ENCODE results near the gene P3H4. TPM values are rescaled to one million over a fixed set of nuclear protein-coding genes. Genes with fewer than 3 reads are reported as not detected.

Gene P3H4
- total RNA-seq, 6 donors from 2014 or later, result 5.8 to 26.2 (median 8.9) TPM

DNA sequence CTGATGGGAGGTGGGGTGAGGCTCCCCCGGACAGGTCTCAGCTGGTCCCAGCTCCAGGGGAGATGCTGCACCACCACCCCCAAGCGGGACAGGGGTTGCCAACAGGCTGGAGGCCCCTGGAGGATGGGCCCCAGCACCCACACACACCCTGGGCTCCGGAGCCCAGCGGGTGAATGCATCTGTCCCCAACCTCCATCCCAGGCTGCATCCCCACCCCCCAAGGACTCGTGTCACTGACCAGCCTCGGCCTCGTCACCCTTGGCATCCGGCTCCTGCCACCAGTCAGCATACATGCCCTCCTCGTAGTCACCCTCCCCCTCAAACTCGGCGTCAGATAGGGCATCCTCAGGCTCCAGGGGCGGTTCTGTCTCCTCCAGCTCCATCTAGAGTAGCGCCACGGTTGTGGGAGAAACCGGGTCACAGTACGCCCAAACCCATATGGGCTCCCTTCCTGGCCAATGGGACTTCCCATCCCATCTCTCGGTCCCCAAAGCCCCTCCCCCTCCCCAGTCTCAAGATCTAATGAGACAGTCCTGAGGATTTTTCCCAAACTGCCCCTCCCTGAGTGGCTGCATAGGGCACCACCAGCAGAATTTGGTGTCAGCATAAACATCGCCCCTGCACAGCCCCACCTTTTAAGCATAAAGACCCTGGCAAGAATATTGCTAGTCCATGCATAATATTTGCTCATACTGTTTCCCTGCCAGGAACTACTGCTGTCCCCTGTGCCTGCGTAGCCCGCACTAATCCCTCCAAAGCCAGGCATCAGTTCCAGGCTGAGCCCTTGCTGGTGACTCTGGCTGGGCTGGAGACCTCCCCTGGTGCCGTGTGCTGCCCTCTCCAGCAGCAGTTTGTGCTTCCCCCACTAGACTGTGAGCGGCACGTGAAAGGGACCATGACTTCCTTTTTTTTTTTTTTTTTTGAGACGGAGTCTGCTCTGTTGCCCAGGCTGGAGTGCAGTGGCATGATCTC lies 8.4 kb downstream of the P3H4 start:
- Histone ChIP-seq H3K27me3 (no peaks in the 10 kb centered on the region), H3K4me3 (no peak overlapping the region), H3K4me1 (peaks cover 6 to 19% (median 11%) of the 10 kb centered on the region in 4 donors), H3K36me3 (peaks cover 0 to 4% (median 0%) of the 10 kb centered on the region in 4 donors), H3K27ac (no peak overlapping the region), H3K9me3 (no peaks in the 10 kb centered on the region)
- WGBS, 2 donors, result 57 to 80% methylated on average over 13 to 23 of the region's 24 CpGs
- TF ChIP-seq, protein P1, sequence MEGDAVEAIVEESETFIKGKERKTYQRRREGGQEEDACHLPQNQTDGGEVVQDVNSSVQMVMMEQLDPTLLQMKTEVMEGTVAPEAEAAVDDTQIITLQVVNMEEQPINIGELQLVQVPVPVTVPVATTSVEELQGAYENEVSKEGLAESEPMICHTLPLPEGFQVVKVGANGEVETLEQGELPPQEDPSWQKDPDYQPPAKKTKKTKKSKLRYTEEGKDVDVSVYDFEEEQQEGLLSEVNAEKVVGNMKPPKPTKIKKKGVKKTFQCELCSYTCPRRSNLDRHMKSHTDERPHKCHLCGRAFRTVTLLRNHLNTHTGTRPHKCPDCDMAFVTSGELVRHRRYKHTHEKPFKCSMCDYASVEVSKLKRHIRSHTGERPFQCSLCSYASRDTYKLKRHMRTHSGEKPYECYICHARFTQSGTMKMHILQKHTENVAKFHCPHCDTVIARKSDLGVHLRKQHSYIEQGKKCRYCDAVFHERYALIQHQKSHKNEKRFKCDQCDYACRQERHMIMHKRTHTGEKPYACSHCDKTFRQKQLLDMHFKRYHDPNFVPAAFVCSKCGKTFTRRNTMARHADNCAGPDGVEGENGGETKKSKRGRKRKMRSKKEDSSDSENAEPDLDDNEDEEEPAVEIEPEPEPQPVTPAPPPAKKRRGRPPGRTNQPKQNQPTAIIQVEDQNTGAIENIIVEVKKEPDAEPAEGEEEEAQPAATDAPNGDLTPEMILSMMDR (IDR thresholded peaks at IDR 0.05), result no peak
- TF ChIP-seq EP300 (IDR thresholded peaks at IDR 0.05) (no peak), POLR2A (IDR thresholded peaks at IDR 0.05) (no peak)
- DNase-seq (no peak), ATAC-seq (ENCODE audit: low FRiP score in 2 of 2) (no peak)

DNA sequence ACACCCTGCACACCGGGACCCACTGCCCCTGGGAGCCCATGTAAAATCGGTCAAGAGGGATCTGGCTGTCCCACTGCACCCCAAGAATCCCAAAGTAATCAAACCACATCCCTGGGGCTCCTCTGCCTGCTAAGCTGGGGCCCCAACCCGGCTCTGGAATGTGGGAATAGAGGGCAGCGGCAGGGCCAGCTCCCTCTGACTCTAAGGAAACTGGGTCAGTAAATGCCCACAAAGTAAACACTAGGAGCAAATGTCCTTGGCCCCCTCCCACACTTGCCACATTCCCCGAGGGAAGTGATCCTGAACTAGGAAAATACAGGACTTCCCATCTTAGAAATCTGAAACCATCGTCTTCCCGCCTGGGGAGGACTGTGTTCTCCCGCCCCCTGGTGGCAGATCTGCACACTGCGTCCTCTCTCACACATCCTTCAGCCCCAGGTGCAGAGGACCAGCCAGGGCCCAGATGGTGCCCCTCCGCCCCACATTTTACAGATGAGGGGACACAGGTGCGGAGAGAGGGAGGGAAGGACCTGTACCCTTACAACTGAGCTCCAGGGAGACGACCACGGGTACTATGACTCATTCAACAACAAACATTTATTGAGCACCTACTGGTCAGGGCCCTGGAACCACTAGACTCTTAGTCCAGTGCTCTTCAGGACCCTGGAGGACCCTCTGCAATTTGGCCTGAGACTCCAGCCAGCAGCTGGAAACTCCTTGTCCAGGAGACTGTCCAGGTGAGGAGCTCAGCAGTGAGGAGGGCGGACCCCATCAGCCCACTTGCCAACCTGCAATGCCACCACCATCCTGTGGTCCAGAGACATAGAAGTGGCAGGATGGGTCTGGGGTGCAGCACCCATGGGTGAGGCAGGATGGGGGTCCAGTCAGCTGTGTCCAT lies 10.1 kb downstream of the P3H4 start:
- Histone ChIP-seq H3K4me3 (peak overlapping the region in 2 of 4 donors; percentile 6 to 17), H3K27ac (peak overlapping the region in 2 of 4 donors; percentile 52 to 59), H3K36me3 (no peaks in the 10 kb centered on the region), H3K9me3 (no peaks in the 10 kb centered on the region), H3K27me3 (no peaks in the 10 kb centered on the region), H3K4me1 (peaks cover 6 to 19% (median 11%) of the 10 kb centered on the region in 4 donors)
- DNase-seq (peak in 1 of 2 donors; percentile 82), ATAC-seq (ENCODE audit: low FRiP score in 2 of 2) (peak; percentile 89 to 90)
- 15 to 18% methylated on average over 10 to 12 of the region's 14 CpGs for WGBS, 2 donors
- TF ChIP-seq EP300 (IDR thresholded peaks at IDR 0.05) (no peak), POLR2A (IDR thresholded peaks at IDR 0.05) (no peak), POLR2AphosphoS5 (IDR thresholded peaks at IDR 0.05) (peak in 1 of 2 donors; percentile 16)
- TF ChIP-seq, protein P1 (IDR thresholded peaks at IDR 0.05), result peak; percentile 93 to 96 (median 94)

DNA sequence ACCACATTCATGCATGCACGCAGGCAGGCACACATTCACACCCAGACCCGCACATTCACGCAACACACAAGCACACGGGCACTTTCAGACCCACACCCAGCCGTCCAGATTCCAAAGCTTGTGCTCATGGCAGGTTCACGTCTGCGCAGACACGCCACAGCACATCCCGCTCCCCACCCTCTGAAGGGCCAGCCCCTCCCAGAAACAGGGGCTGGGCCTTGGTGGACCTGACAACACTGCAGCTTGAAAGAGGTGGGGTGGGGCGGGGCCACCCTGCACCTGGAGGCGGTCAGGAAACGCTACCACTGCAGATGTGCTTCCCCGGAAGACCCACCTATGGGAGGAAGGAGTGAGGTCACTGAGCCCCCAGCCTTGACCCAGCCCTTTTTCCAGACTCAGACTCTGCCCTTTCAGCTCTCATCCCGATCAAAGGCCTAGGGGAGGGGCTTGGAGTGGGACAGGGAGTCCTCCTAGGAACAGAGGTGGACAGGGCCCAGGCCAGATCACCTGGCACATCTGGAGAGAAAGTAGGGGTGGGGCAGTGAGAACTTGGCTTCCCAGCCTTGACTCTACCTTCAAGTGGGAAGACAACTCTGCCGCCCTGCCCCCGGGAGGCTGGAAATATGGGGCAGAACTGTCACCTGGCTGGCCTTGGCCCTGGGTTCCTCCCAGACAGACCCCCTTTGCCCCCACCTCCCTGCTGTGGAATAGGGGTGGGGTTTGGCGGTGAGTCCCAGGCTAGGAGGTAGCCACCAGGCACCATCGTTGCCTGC lies 11.0 kb downstream of the P3H4 start:
- peak; percentile 78 to 80 for DNase-seq
- TF ChIP-seq EP300 (IDR thresholded peaks at IDR 0.05) (no peak), POLR2AphosphoS5 (IDR thresholded peaks at IDR 0.05) (peak in 1 of 2 donors; percentile 25), POLR2A (IDR thresholded peaks at IDR 0.05) (no peak)
- TF ChIP-seq, protein P1 (IDR thresholded peaks at IDR 0.05), result no peak
- Histone ChIP-seq H3K4me3 (peak overlapping the region in 1 of 4 donors; percentile 17), H3K9me3 (no peaks in the 10 kb centered on the region), H3K27ac (peak overlapping the region in 2 of 4 donors; percentile 52 to 59), H3K36me3 (no peaks in the 10 kb centered on the region), H3K27me3 (no peaks in the 10 kb centered on the region), H3K4me1 (peaks cover 6 to 19% (median 11%) of the 10 kb centered on the region in 4 donors)
- WGBS, 2 donors, result 45 to 55% methylated on average over 13 to 16 of the region's 18 CpGs
- peak; percentile 61 to 82 for ATAC-seq (ENCODE audit: low FRiP score in 2 of 2)

DNA sequence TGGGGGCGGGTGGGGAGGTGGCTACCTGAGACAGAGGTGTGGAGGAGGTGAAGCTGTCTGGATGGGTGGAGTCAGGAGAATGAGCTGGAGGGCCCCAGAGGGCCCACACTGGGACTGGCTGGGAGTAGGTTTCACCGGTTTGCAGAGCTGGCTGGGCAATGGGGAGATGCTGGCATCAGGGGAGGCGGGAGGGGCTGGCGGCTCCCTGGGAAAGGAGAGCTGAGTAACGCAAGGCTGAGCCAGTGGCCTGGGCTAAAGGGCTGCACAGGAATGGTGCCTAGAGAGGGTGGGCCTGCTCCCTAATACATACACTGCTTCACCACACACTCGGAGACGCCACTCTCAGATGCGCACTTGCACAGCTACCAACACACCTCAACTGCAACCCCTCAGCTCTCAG lies 12.4 kb downstream of the P3H4 start:
- Histone ChIP-seq H3K27ac (no peak overlapping the region), H3K4me3 (no peak overlapping the region), H3K4me1 (peaks cover 6 to 22% (median 12%) of the 10 kb centered on the region in 4 donors), H3K36me3 (no peaks in the 10 kb centered on the region), H3K27me3 (no peaks in the 10 kb centered on the region), H3K9me3 (no peaks in the 10 kb centered on the region)
- 85 to 97% methylated on average over 8 of the region's 8 CpGs for WGBS, 2 donors
- no peak for ATAC-seq (ENCODE audit: low FRiP score in 2 of 2)
- TF ChIP-seq POLR2A (IDR thresholded peaks at IDR 0.05), result no peak
- TF ChIP-seq, protein P1 (IDR thresholded peaks at IDR 0.05), result no peak
- TF ChIP-seq POLR2AphosphoS5 (IDR thresholded peaks at IDR 0.05), result no peak
- no peak for TF ChIP-seq EP300 (IDR thresholded peaks at IDR 0.05)
- no peak for DNase-seq

Data from upper lobe of left lung (tissue), 6 donors.